ENCODE measurements around the gene RABL6.
"Not testable (repeated sequence)": the region's sequence is repeated elsewhere in the genome, so short reads cannot be mapped to it uniquely, and the experiment has no call there.

The RABL6 gene

DNA sequence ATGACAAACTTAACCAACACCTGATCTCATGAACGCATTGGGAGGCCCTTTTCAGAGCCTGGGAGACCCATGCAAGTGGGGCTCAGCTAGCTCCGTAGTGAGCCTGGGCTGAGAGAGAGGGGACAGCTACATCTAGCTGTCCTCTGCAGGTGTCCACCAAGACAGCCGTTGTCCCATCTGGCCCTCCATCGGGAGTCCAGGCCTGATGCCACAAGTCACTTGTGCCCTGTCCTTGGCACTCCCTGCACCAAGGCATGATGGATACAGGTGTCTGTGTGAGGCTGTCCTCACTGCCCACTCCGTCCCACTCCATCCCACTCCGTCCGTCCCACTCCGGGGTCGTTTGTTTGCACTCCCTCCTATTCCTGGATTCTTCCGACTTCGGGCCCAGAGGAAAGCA is 60.9 kb downstream of the RABL6 start:
- H3K27ac ChIP-seq (ENCODE audit: insufficient read depth, low read length, poor library complexity, severe bottlenecking): no peak overlapping the region
- no peak overlapping the region for H3K4me3 ChIP-seq (ENCODE audit: insufficient read depth, low read depth, low read length, poor library complexity, severe bottlenecking)
- peaks cover under 1% of the 10 kb centered on the region for H3K36me3 ChIP-seq (ENCODE audit: control insufficient read depth, insufficient read depth, low read length)
- H3K4me1 ChIP-seq (ENCODE audit: control insufficient read depth, insufficient read depth, low read length, poor library complexity, severe bottlenecking): peaks cover 9% of the 10 kb centered on the region
- H3K9me3 ChIP-seq (ENCODE audit: control insufficient read depth, low read length): no peaks in the 10 kb centered on the region
- no peak for DNase-seq
- no peaks in the 10 kb centered on the region for H3K27me3 ChIP-seq (replicated peaks; ENCODE audit: control insufficient read depth, insufficient read depth, low read length, poor library complexity, severe bottlenecking)

DNA sequence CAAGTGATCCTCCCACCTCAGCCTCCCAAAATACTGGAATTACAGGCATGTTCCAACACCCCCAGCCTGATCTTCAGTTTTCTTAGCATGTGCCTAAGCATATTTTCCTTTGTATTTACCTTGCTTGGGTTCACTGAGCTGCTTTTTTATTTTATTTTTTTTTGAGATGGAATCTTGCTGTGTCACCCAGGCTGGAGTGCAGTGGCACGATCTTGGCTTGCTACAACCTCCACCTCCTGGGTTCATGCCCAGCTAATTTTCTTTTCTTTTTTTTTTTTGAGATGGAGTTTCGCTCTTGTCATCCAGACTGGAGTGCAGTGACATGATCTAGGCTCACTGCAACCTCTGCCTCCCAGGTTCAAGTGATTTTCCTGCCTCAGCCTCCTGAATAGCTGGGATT is 61.9 kb downstream of the RABL6 start:
- DNase-seq; H3K4me3 ChIP-seq (ENCODE audit: insufficient read depth, low read depth, low read length, poor library complexity, severe bottlenecking); H3K36me3 ChIP-seq (ENCODE audit: control insufficient read depth, insufficient read depth, low read length); H3K27me3 ChIP-seq (replicated peaks; ENCODE audit: control insufficient read depth, insufficient read depth, low read length, poor library complexity, severe bottlenecking); H3K27ac ChIP-seq (ENCODE audit: insufficient read depth, low read length, poor library complexity, severe bottlenecking); H3K9me3 ChIP-seq (ENCODE audit: control insufficient read depth, low read length); H3K4me1 ChIP-seq (ENCODE audit: control insufficient read depth, insufficient read depth, low read length, poor library complexity, severe bottlenecking): not testable (repeated sequence)

DNA sequence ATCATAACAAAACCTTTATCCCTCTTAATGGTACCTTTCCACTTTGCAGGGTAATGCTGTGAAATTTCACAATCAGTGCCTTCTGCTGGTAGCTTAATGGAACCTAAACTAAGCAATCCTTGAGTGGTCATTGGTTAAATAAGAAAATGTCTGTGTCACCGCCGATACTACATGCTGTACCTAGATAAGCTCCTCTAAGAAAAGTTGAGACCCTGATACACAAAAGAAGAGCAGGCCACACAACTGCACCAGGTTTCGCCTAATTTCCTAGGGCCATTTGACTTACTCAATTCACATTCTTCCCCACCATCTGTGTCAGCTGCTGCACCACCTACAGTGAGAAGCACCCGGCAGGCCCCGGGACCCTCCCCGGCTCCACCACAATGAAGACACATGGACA is 67.4 kb downstream of the RABL6 start:
- Histone ChIP-seq H3K9me3 (ENCODE audit: control insufficient read depth, low read length) (no peaks in the 10 kb centered on the region), H3K4me1 (ENCODE audit: control insufficient read depth, insufficient read depth, low read length, poor library complexity, severe bottlenecking) (no peaks in the 10 kb centered on the region), H3K27me3 (replicated peaks; ENCODE audit: control insufficient read depth, insufficient read depth, low read length, poor library complexity, severe bottlenecking) (no peaks in the 10 kb centered on the region), H3K27ac (ENCODE audit: insufficient read depth, low read length, poor library complexity, severe bottlenecking) (no peak overlapping the region), H3K36me3 (ENCODE audit: control insufficient read depth, insufficient read depth, low read length) (no peaks in the 10 kb centered on the region), H3K4me3 (ENCODE audit: insufficient read depth, low read depth, low read length, poor library complexity, severe bottlenecking) (no peak overlapping the region)
- DNase-seq: no peak

DNA sequence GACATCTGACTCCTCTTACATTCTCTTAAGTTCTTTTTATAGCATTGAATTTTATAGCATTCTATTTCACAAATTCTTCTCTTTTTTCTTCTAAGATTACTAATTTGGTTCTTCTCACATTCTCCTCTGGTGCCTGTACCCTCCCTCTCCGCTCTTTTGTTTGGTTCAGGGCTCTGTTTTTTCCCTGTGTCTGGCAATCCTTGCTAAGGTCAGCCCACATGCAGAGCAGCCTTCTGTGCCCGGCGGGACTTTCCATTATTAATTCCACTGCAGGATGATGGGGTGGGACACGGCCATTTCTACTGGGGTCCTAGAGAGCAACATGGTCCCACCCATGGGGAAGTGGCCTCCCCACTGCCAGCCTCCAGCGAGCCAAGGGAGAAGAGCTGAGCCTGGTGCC is 68.7 kb downstream of the RABL6 start:
- H3K27me3 ChIP-seq (replicated peaks; ENCODE audit: control insufficient read depth, insufficient read depth, low read length, poor library complexity, severe bottlenecking): no peaks in the 10 kb centered on the region
- DNase-seq: no peak
- no peaks in the 10 kb centered on the region for H3K36me3 ChIP-seq (ENCODE audit: control insufficient read depth, insufficient read depth, low read length)
- H3K9me3 ChIP-seq (ENCODE audit: control insufficient read depth, low read length): no peaks in the 10 kb centered on the region
- H3K4me1 ChIP-seq (ENCODE audit: control insufficient read depth, insufficient read depth, low read length, poor library complexity, severe bottlenecking): peaks cover 2% of the 10 kb centered on the region
- H3K27ac ChIP-seq (ENCODE audit: insufficient read depth, low read length, poor library complexity, severe bottlenecking): no peak overlapping the region
- no peak overlapping the region for H3K4me3 ChIP-seq (ENCODE audit: insufficient read depth, low read depth, low read length, poor library complexity, severe bottlenecking)

DNA sequence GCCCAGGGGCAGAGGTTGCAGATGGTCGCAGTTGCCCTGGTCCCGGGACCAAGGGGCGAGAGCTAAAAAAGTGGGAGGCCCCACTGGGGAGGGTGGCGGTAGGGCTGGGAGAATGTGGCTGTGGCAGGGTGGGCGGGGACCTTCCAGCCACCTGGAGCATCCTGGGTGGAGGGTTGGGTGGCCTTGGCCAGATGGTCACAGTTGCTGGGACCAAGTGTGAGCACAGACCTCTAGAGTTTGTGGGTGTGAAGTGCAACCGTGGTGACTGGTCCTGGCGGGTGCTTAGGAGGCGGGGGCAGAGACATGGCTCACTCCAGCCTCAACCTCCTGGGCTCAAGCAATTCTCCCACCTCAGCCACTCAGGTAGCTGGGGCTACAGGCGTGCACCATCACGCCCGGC is 72.9 kb downstream of the RABL6 start:
- Histone ChIP-seq H3K4me3 (ENCODE audit: insufficient read depth, low read depth, low read length, poor library complexity, severe bottlenecking) (no peak overlapping the region), H3K4me1 (ENCODE audit: control insufficient read depth, insufficient read depth, low read length, poor library complexity, severe bottlenecking) (peaks cover 30% of the 10 kb centered on the region), H3K27me3 (replicated peaks; ENCODE audit: control insufficient read depth, insufficient read depth, low read length, poor library complexity, severe bottlenecking) (no peaks in the 10 kb centered on the region), H3K27ac (ENCODE audit: insufficient read depth, low read length, poor library complexity, severe bottlenecking) (no peak overlapping the region), H3K36me3 (ENCODE audit: control insufficient read depth, insufficient read depth, low read length) (no peaks in the 10 kb centered on the region), H3K9me3 (ENCODE audit: control insufficient read depth, low read length) (no peaks in the 10 kb centered on the region)
- no peak for DNase-seq

DNA sequence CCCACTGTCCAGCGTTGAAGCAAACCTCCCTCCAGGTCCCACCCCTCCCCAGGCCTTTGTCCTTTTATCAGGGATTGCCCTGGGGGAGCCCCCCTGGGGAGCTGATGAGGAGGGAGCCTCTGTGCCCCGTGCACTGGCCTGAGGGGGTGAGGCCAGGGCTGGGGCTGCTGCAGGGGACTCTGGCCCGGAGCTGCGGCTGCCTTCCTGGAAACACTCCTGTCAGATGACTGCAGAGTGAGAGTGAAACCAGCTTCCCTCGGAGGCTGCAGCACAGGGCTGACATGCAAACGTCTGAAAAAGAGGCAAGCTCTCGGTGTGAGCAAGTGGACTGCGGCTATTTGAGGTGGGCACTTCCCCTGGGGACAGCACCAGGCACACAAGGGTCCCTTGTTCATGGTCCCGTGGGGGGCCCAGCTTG is 74.0 kb downstream of the RABL6 start:
- Histone ChIP-seq H3K27me3 (replicated peaks; ENCODE audit: control insufficient read depth, insufficient read depth, low read length, poor library complexity, severe bottlenecking) (no peaks in the 10 kb centered on the region), H3K36me3 (ENCODE audit: control insufficient read depth, insufficient read depth, low read length) (no peaks in the 10 kb centered on the region), H3K27ac (ENCODE audit: insufficient read depth, low read length, poor library complexity, severe bottlenecking) (peak overlapping the region; percentile 76), H3K9me3 (ENCODE audit: control insufficient read depth, low read length) (no peaks in the 10 kb centered on the region), H3K4me1 (ENCODE audit: control insufficient read depth, insufficient read depth, low read length, poor library complexity, severe bottlenecking) (peaks cover 33% of the 10 kb centered on the region), H3K4me3 (ENCODE audit: insufficient read depth, low read depth, low read length, poor library complexity, severe bottlenecking) (peak overlapping the region; percentile 57)
- no peak for DNase-seq

DNA sequence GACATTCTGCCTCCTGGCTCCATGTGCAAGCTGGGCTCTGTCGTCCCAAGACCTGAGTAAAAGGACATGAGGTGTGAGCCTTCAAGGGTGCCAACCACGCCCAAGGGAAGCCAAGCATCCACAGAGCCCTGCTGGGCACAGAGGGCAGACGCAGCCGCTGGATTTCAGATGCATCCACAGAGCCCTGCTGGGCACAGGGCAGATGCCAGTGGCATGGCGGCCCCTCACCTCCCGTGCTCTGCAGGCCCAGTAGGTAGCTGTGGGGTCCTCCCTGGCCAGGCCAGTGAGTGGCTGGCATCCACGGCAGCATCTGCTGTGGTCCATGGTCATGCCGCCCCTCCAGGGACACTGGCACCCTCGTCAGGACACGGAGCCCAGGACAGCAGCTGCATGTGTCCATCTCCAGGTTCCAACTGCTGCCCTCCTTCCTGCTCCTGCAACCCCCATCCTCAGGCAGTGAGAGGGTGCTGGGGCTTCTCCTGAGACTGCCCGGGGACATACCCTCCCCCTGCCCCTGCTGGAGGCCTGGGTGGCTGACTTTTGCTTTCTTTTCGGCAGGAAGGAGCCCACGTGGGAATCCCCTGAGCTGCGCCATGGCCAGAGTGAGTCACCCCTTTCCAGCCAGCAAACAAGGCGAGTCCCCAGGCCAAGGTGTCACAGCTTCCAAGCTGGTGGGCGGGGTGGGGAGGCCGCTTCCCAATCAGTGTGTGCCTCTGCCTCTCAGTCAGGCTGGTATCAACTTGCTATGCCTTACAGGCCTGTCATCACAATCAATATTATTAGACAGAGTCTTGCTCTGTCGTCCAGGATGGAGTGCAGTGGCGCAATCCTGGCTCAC is 74.6 kb downstream of the RABL6 start:
- Histone ChIP-seq H3K4me3 (ENCODE audit: insufficient read depth, low read depth, low read length, poor library complexity, severe bottlenecking) (peak overlapping the region; percentile 57), H3K36me3 (ENCODE audit: control insufficient read depth, insufficient read depth, low read length) (no peaks in the 10 kb centered on the region), H3K4me1 (ENCODE audit: control insufficient read depth, insufficient read depth, low read length, poor library complexity, severe bottlenecking) (peaks cover 38% of the 10 kb centered on the region), H3K9me3 (ENCODE audit: control insufficient read depth, low read length) (no peaks in the 10 kb centered on the region), H3K27ac (ENCODE audit: insufficient read depth, low read length, poor library complexity, severe bottlenecking) (peak overlapping the region; percentile 76), H3K27me3 (replicated peaks; ENCODE audit: control insufficient read depth, insufficient read depth, low read length, poor library complexity, severe bottlenecking) (no peaks in the 10 kb centered on the region)
- DNase-seq: peak; percentile 85 to 86 (median 86)

DNA sequence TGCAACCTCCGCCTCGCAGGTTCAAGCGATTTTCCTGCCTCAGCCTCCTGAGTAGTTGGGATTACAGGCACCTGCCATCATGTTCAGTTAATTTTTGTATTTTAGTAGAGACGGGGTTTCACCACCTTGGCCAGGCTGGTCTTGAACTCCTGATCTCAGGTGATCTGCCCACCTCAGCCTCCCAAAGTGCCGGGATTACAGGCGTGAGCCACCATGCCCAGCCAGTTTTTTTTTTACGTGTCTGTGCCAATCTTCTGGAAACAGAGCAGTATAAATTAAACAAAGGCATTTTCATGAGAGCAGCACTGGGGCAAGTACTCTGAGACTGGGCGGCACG is 75.2 kb downstream of the RABL6 start:
- peaks cover 41% of the 10 kb centered on the region for H3K4me1 ChIP-seq (ENCODE audit: control insufficient read depth, insufficient read depth, low read length, poor library complexity, severe bottlenecking)
- H3K9me3 ChIP-seq (ENCODE audit: control insufficient read depth, low read length); H3K27me3 ChIP-seq (replicated peaks; ENCODE audit: control insufficient read depth, insufficient read depth, low read length, poor library complexity, severe bottlenecking); DNase-seq; H3K36me3 ChIP-seq (ENCODE audit: control insufficient read depth, insufficient read depth, low read length): not testable (repeated sequence)
- peak overlapping the region; percentile 76 for H3K27ac ChIP-seq (ENCODE audit: insufficient read depth, low read length, poor library complexity, severe bottlenecking)
- H3K4me3 ChIP-seq (ENCODE audit: insufficient read depth, low read depth, low read length, poor library complexity, severe bottlenecking): peak overlapping the region; percentile 57

DNA sequence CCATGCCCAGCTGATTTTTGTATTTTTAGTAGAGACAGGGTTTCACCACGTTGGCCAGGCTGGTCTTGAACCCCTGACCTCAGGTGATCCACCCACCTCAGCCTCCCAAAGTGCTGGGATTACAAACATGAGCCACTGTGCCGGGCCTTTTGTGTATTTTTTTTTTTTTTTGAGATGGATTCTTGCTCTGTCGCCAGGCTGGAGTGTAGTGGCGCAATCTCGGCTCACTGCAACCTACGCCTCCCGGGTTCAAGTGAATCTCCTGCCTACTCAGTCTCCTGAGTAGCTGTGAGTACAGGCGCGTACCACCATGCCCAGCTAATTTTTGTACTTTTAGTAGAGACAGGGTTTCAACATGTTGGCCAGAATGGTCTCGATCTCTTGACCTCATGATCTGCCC is 75.9 kb downstream of the RABL6 start:
- not testable (repeated sequence) for H3K4me3 ChIP-seq (ENCODE audit: insufficient read depth, low read depth, low read length, poor library complexity, severe bottlenecking); H3K36me3 ChIP-seq (ENCODE audit: control insufficient read depth, insufficient read depth, low read length); H3K27me3 ChIP-seq (replicated peaks; ENCODE audit: control insufficient read depth, insufficient read depth, low read length, poor library complexity, severe bottlenecking); H3K9me3 ChIP-seq (ENCODE audit: control insufficient read depth, low read length); DNase-seq
- Histone ChIP-seq H3K27ac (ENCODE audit: insufficient read depth, low read length, poor library complexity, severe bottlenecking) (peak overlapping the region; percentile 76), H3K4me1 (ENCODE audit: control insufficient read depth, insufficient read depth, low read length, poor library complexity, severe bottlenecking) (peaks cover 41% of the 10 kb centered on the region)

DNA sequence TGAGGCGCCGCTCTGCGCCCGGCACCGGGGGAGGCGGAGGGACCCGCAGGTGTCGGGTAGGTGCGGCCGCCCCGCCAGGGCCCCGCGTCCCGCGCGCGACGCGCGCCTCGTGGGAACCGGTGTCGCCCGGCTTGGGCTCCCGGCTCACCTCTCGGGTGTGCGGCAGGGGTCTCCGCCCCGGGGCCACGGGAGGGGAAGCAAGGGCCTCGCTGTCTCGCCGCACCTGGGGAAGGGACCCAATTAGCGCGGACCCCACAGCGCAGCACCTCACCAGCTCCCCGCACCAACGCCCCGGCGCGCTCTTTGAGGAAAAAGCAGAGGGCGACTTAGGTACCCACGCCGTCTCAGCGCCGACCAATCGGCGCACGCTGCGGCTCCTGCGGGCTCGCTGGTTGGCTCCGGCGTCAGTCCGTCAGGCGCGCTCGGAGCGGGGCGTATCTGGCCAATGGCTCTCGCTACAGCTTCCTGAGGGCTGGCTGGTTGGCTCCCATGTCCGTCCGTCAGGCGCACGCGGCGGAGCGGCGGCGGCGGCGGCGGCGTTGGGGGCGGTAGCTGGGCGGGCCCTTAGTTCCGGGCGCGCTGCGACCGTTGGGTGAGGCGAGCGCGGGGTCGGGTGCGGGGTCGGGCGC is 78.3 kb downstream of the RABL6 start, which contains the start of gene TRAF2:
TSS of gene TRAF2 (plus strand) at position 567 of the 629 bp plus-strand sequence. CDS start 12,225 bp downstream, outside the sequence.
- peak within 1 kb of the TSS; percentile 95 for H3K27ac ChIP-seq (ENCODE audit: insufficient read depth, low read length, poor library complexity, severe bottlenecking)
- peaks cover 41% of the 10 kb centered on the region for H3K4me1 ChIP-seq (ENCODE audit: control insufficient read depth, insufficient read depth, low read length, poor library complexity, severe bottlenecking)
- H3K9me3 ChIP-seq (ENCODE audit: control insufficient read depth, low read length): no peaks in the 10 kb centered on the region
- H3K4me3 ChIP-seq (ENCODE audit: insufficient read depth, low read depth, low read length, poor library complexity, severe bottlenecking): peak within 1 kb of the TSS; percentile 70
- DNase-seq: peak; percentile 93 to 96 (median 94)
- H3K36me3 ChIP-seq (ENCODE audit: control insufficient read depth, insufficient read depth, low read length): peaks cover 7% of the 10 kb centered on the region
- no peaks in the 10 kb centered on the region for H3K27me3 ChIP-seq (replicated peaks; ENCODE audit: control insufficient read depth, insufficient read depth, low read length, poor library complexity, severe bottlenecking)
